ENCODE measurements around the gene TCAP. TPM values are rescaled to one million over a fixed set of nuclear protein-coding genes. Genes with fewer than 3 reads are reported as not detected.

TCAP gene
- total RNA-seq, 1 donor from 2014 or later, result 4,965 TPM

- DNase-seq (no peak), ATAC-seq (no peak)
- intact Hi-C loops (cut with micrococcal nuclease), result no loop called here
These were observed 37.2 kb upstream of the TCAP start for GRCh38 chr17:39627712-39628516.

DNA sequence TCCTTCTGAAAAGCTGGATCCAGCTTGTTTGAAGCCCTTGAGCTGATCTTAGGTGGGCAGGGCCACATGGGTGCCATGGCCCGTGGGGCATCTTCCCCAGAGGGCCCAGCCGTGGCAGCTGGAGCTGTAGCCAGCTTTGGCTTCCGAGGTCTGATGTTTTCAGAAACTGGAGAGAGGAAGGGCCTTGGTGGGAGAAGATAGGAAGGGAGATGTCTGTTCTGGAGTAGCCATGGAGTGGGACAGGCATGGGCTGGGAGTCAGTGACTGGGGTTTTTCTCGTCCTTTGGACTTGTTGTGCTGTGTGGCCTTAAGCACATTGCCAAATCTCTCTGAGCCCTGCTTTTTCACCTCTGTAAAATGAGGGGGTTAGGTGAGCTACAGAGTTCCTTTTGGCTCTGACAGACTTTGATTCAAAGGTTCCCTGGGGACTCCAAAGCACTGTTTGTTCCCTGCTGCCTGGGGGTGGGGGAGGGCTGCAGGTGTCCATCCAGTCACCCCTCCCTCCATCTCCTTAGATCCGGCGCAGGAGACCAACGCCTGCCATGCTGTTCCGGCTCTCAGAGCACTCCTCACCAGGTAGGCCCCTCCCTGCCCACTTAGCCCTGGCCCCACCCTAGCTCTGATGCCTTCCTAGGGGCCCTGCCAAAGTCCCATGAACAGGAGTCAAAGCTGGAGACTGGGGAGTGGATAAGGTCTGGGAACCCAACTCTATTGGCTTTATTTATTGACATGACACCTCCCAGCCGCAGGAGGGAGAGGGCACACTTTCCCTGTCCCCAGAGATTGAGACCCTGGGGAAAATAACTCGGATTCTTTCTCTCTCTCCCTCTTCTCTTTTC is 36.3 kb upstream of the TCAP start:
- intact Hi-C loops (cut with micrococcal nuclease), result no loop called here
- DNase-seq (no peak), ATAC-seq (no peak)

GRCh38 chr17:39629494-39629880 is 35.7 kb upstream of the TCAP start:
- ATAC-seq (no peak), DNase-seq (no peak)
- intact Hi-C loops (cut with micrococcal nuclease), result no loop called here

DNA sequence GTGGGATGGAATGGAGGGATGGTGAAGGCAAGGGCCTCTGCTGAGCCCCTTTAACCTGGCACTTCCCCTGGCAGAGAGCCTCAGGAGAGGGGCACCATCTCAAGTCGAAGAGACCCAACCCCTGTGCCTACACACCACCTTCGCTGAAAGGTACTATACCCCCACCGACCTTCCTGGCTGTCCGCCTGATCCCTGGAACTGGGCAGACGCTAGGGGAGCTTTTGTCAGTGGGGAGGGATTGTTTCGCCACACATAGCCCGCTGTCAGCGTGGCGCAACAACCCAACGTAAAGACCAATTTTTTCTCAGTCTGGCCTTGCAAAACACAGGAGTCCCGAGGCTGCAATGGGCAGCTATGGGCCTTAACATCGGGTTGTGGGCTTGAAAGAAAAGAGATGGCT is 35.3 kb upstream of the TCAP start:
- ATAC-seq (no peak), DNase-seq (no peak)
- intact Hi-C loops (cut with micrococcal nuclease), result no loop called here

DNA sequence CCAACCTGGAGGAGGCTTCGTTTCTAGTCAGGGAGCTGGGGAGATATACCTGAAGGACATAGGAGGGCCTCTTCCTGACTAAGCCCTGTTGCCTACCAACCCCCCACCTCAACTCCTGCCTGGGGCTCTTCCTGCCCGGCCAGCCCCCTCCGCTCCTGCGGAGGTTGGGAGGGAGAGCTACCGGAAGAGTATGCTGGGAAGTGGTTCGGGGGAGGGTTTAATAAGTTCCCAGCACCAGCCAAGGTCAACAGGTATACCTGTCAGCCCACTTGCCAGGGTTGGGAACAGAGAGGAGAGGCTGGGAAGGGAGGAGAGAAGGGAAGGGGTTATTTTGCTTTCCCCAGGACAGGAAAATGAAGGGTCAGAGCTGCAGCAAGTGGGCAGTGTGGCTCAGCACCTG is 33.7 kb upstream of the TCAP start:
- no peak for DNase-seq
- intact Hi-C loops (cut with micrococcal nuclease), result no loop called here
- ATAC-seq, result no peak

GRCh38 chr17:39632153-39632941 is 32.8 kb upstream of the TCAP start:
- no peak for ATAC-seq
- intact Hi-C loops (cut with micrococcal nuclease), result no loop called here

DNA sequence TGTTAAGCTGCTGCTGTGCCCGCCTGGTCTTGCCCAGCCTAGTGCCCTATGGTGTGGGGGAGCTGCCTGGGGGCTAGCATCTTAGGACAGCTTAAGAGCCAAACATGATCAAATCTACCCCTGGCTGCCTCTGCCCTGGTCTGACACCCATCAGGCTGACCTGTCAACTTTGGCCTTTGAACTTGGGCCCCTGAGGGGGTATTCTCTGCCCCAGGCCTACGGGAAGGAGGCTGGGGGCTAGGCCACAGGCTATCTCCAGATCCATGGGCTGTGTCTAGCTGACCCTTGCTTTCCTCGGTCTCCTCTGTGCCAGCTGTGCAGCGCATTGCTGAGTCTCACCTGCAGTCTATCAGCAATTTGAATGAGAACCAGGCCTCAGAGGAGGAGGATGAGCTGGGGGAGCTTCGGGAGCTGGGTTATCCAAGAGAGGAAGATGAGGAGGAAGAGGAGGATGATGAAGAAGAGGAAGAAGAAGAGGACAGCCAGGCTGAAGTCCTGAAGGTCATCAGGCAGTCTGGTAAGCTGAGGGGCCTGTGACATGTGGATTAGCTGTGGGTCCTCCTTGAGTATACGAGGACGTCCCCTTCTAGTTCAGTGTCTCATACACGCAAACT is 31.5 kb upstream of the TCAP start:
- DNase-seq (no peak), ATAC-seq (no peak)
- intact Hi-C loops (cut with micrococcal nuclease), result no loop called here

More at GRCh38 chr17:39632153-39632941, 32.8 kb upstream of the TCAP start:
- DNase-seq, result no peak

GRCh38 chr17:39634384-39634871 is 30.7 kb upstream of the TCAP start:
- no peak for DNase-seq
- intact Hi-C loops (cut with micrococcal nuclease), result no loop called here
- no peak for ATAC-seq

GRCh38 chr17:39635614-39636176 is 29.5 kb upstream of the TCAP start:
- intact Hi-C loops (cut with micrococcal nuclease), result no loop called here
- DNase-seq (no peak), ATAC-seq (no peak)

DNA sequence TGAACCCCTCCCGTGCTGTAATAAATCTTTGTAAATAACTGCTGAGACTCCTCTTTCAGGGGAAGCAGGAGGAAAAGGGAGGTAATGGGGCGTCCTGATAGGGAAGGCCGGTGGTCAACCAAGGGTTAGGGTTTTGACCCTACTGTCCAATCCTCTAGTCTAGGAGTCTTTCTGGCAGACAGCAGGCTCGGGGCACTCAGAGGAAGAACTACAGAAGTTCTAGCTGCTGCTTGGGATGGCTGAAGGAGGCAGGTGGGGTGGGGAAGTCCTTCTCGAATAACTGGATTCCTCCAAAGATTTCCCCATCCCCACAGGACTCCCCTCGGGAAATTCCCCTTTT is 28.6 kb upstream of the TCAP start:
- no peak for DNase-seq
- ATAC-seq, result peak; percentile 7
- intact Hi-C loops (cut with micrococcal nuclease), result no loop called here

DNA sequence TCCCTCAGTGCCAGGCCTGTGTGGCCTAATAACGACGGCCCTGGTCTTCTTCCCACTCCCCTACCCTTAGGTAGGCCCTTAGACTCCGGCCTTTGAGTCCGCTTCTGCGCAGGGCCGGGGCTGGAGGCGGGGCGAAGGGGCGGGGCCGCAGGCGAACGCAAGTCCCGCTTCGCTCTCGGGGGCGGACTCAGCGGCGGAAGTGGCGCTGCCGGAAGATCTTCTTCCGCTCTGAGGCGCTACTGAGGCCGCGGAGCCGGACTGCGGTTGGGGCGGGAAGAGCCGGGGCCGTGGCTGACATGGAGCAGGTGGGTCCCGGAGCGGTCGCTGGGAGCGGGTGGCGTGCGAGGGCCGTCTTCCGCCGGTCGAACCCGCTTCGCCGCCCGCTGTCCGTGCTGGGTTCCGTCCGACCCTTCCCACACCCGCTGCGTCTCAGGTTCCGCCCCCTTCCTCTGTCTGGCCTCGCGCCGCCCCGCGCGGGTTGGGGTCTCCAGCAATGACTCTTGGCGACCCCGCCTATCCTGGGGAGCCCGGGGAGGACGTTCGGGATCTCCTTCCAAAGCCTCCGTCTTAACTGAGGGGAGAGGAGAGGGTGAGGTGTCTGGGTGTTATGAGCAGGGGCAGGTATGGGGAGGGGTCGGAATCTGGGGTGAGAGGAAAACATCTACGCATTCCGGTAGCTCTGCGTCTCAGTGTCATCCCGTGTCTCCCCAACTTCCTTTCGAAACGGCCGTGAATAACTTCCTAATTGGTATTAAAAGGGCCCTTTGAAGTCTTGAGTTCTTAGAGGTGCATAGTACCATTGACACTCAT is 28.0 kb upstream of the TCAP start, which contains the start of gene STARD3:
TSS of gene STARD3 (plus strand) at position 218 of the 810 bp plus-strand sequence. CDS start 16,388 bp downstream, outside the sequence.
- DNase-seq (peak; percentile 96), ATAC-seq (peak; percentile 97)
- intact Hi-C loops (cut with micrococcal nuclease), result no loop called here

DNA sequence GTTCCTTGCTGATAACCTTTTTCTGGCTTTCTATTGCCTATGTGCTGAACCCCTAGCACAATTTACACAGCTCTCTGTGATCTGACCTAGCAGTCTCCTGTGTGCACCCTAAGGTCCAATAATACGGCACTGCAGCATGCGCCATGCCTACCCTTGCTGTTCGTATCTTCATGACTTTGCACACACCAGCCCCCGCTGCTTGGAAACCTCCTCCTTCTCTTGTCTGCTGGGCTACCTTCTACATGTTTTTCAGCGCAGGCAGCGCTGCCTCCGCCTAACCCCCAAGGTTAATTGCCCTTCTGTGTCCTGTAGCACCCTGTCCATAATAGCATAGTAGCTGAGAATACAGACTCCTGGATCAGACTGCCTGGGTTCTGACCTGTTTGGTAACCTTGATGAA is 26.8 kb upstream of the TCAP start:
- DNase-seq, result no peak
- intact Hi-C loops (cut with micrococcal nuclease), result no loop called here

DNA sequence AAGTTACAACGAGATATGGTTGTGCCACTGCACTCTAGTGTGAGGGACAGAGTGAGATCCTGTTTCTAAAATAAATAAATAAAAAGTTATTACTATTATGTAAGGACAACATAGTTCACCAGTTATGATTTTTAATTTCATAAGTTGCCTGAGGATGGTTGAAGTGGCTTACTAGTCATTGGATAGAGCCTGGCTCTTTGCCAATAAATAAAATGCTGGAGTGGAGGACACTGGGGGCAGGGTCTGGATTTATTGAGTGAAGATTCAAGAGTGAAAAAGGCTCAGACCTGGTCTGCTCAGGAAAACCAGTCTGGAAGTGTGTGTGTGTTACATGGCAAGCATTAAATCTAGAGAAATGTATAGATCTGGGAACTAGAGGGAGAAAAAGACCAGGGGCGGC is 26.1 kb upstream of the TCAP start:
- ATAC-seq (no peak), DNase-seq (no peak)
- intact Hi-C loops (cut with micrococcal nuclease), result no loop called here

More for the DNA sequence above, 26.8 kb upstream of the TCAP start:
- ATAC-seq, result no peak

- ATAC-seq (no peak), DNase-seq (no peak)
- intact Hi-C loops (cut with micrococcal nuclease), result no loop called here
These were observed 25.3 kb upstream of the TCAP start for GRCh38 chr17:39639566-39640458.

DNA sequence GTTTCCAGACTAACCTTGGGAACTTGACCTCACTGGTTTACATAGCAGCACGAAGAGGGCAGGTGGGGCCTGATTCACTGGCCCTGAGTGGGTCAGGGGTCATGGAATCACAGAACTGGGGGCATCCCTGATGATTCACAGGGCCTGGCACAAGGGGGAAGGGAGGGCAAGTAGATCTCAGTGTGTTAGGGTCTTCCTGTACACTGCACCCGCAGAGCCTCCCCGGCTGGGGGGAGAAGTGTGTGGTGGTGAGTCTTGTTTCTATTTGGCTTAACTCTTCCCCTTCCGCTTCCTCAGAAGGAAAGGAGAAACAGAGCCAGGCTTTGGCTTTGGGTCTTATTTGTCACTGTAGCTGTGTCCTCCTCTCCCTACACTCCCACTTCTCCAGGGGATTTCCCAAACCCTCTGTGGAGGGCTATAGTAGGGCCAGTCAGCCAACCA is 24.5 kb upstream of the TCAP start:
- ATAC-seq (no peak), DNase-seq (peak; percentile 23)
- intact Hi-C loops (cut with micrococcal nuclease), result no loop called here

DNA sequence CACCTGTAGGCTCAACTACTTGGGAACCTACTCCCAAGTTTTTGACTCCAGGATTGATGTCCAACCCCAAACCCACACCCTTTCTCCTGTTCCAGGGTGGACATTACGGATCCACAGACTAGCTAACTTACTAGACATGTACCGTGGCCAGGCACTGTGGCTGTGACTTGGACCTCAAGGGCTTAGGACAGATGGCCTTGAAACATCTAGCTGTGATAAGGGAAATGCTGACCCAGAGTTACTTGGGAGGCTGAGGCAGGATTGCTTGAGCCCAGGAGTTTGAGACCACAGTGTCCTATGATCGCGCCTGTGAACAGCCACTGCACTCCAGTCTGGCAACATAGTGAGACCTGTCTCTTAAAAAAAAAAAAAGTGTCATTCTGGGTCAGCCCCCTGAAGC is 24.1 kb upstream of the TCAP start:
- DNase-seq (no peak), ATAC-seq (no peak)
- intact Hi-C loops (cut with micrococcal nuclease), result no loop called here

DNA sequence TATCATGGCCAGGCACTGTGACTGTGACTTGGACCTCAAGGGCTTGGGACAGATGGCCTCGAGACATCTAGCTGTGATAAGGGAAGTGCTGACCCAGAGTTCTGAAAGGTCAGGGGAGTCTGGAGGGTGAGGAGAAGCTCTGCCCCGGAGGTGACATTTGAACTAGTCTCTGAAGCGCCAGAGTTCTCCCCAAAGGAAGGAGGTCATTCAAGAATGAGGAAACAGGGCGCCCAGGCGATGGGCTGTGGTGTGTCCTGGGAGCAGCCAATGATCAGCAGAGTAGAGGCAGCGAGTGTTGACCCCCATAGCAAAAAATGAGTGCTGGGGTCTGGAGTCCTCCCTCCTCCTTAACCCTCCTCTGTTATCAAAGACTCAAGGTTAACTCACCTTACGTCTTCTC is 23.3 kb upstream of the TCAP start:
- ATAC-seq, result no peak
- no peak for DNase-seq
- intact Hi-C loops (cut with micrococcal nuclease), result no loop called here

Measured in left ventricle myocardium superior (tissue), 1 donor.